Thyroid gland (tissue), 4 donors: Measurements from ENCODE around the gene FYN.

Experiments used
- CTCF ChIP-seq, 6 experiments: fragments of 200-600 bp in 3 of 6; fragments of 450-650 bp in 3 of 6; sonication (generic) in 3 of 6; IDR thresholded peaks; one replicate each; pipeline ENCODE4 v1.5.1; 2016 to 2019; ENCODE audit warnings: antibody characterized with exemption in 6 of 6, mild to moderate bottlenecking in 2 of 6, inconsistent platforms in 1 of 6, moderate library complexity in 1 of 6
- POLR2A ChIP-seq, 2 donors: fragments of 450-650 bp; IDR thresholded peaks; one replicate each; pipeline ENCODE4 v1.6.1; 2017; ENCODE audit warnings: antibody characterized with exemption in 2 of 2, mild to moderate bottlenecking in 2 of 2, moderate library complexity in 1 of 2

GRCh38 chr6:111918825-111919224 lies 45.6 kb upstream of the FYN start:
- TF ChIP-seq POLR2A (IDR thresholded peaks at IDR 0.05) = no peak
- TF ChIP-seq CTCF (IDR thresholded peaks at IDR 0.05) = no peak
